Measurements from ENCODE around the gene CCNO. TPM values are rescaled to one million over a fixed set of nuclear protein-coding genes. Genes with fewer than 3 reads are reported as not detected.

CCNO gene
- total RNA-seq, 5 donors from 2014 or later (not counting 1 experiment from before 2014, with no cell fraction given) = 0.20 TPM; not detected in 4

- H3K27ac Mint-ChIP-seq = no peak overlapping the region
- peaks cover 63 to 67% of the 10 kb centered on the region in 2 donors for H3K27me3 Mint-ChIP-seq
- ATAC-seq (replicated peaks in 1 of 4) = no peak
- no peaks in the 10 kb centered on the region for H3K36me3 Mint-ChIP-seq
- H3K27me3 ChIP-seq (replicated peaks in 1 of 2; ENCODE audit: control insufficient read depth in 2 of 2, extremely low read depth in 1 of 2, insufficient read depth in 2 of 2, low read length in 1 of 2) = peaks cover 24 to 63% of the 10 kb centered on the region in 2 experiments
- no CpG with 5 or more reads among the region's 3 CpGs for WGBS (ENCODE audit: insufficient coverage)
- H3K4me1 Mint-ChIP-seq = peaks cover 28 to 34% (median 29%) of the 10 kb centered on the region in 3 donors
- no peaks in the 10 kb centered on the region for H3K9me3 ChIP-seq
- H3K9me3 Mint-ChIP-seq = no peaks in the 10 kb centered on the region
- no peaks in the 10 kb centered on the region for H3K36me3 ChIP-seq (ENCODE audit: control insufficient read depth in 2 of 2, extremely low read depth in 1 of 2, insufficient read depth in 1 of 2, low read length in 1 of 2)
- ChIA-PET CTCF (no interaction called here), POLR2A (interaction anchor here in 1 of 2 donors (0.6 kb wide), 1 partner anchor 771 kb away, joined by 4 read pairs; no protein-coding TSS in a partner anchor)
- no peak for DNase-seq
- peak overlapping the region in 1 of 3 donors; percentile 78 for H3K4me3 Mint-ChIP-seq
- H3K4me3 ChIP-seq (ENCODE audit: control insufficient read depth in 1 of 2, extremely low read depth in 1 of 2, low read length in 1 of 2) = no peak overlapping the region
- peaks cover 8 to 24% of the 10 kb centered on the region in 2 experiments for H3K4me1 ChIP-seq (ENCODE audit: control insufficient read depth in 1 of 2, extremely low read depth in 1 of 2, insufficient read depth in 2 of 2, low read length in 2 of 2)
- no peak overlapping the region for H3K27ac ChIP-seq (ENCODE audit: low read length)
These were observed 13.6 kb downstream of the CCNO start for GRCh38 chr5:55219770-55220169.

- Mint-ChIP-seq H3K4me1 (peaks cover 27 to 33% (median 27%) of the 10 kb centered on the region in 3 donors), H3K27me3 (peaks cover 55 to 59% of the 10 kb centered on the region in 2 donors), H3K9me3 (no peaks in the 10 kb centered on the region), H3K4me3 (no peak overlapping the region), H3K36me3 (no peaks in the 10 kb centered on the region), H3K27ac (no peak overlapping the region)
- Histone ChIP-seq H3K4me1 (ENCODE audit: control insufficient read depth in 1 of 2, extremely low read depth in 1 of 2, insufficient read depth in 2 of 2, low read length in 2 of 2) (peaks cover 8 to 24% of the 10 kb centered on the region in 2 experiments), H3K9me3 (no peaks in the 10 kb centered on the region), H3K27ac (ENCODE audit: low read length) (no peak overlapping the region), H3K4me3 (ENCODE audit: control insufficient read depth in 1 of 2, extremely low read depth in 1 of 2, low read length in 1 of 2) (no peak overlapping the region), H3K36me3 (ENCODE audit: control insufficient read depth in 2 of 2, extremely low read depth in 1 of 2, insufficient read depth in 1 of 2, low read length in 1 of 2) (no peaks in the 10 kb centered on the region), H3K27me3 (replicated peaks in 1 of 2; ENCODE audit: control insufficient read depth in 2 of 2, extremely low read depth in 1 of 2, insufficient read depth in 2 of 2, low read length in 1 of 2) (peaks cover 18 to 56% of the 10 kb centered on the region in 2 experiments)
- DNase-seq (no peak), ATAC-seq (replicated peaks in 1 of 4) (no peak)
- 71% methylated on average over 1 of the region's 4 CpGs for WGBS (ENCODE audit: insufficient coverage)
- ChIA-PET CTCF (interaction anchor here in 1 of 2 donors (0.6 kb wide), 1 partner anchor 22 kb away, joined by 3 read pairs; no protein-coding TSS in a partner anchor), POLR2A (no interaction called here)
These were observed 14.4 kb downstream of the CCNO start for GRCh38 chr5:55218967-55219366.

GRCh38 chr5:55211184-55211874, 22.1 kb downstream of the CCNO start:
- peaks cover 9 to 10% of the 10 kb centered on the region in 2 donors for H3K27me3 Mint-ChIP-seq
- no peaks in the 10 kb centered on the region for H3K36me3 Mint-ChIP-seq
- no CpG with 5 or more reads among the region's 2 CpGs for WGBS (ENCODE audit: insufficient coverage)
- no peaks in the 10 kb centered on the region for H3K9me3 Mint-ChIP-seq
- ATAC-seq (replicated peaks in 1 of 4) (no peak), DNase-seq (no peak)
- H3K4me3 ChIP-seq (ENCODE audit: control insufficient read depth in 1 of 2, extremely low read depth in 1 of 2, low read length in 1 of 2) = no peak overlapping the region
- H3K4me1 ChIP-seq (ENCODE audit: control insufficient read depth in 1 of 2, extremely low read depth in 1 of 2, insufficient read depth in 2 of 2, low read length in 2 of 2) = no peaks in the 10 kb centered on the region
- CTCF ChIA-PET = no interaction called here
- H3K9me3 ChIP-seq = no peaks in the 10 kb centered on the region
- H3K27me3 ChIP-seq (replicated peaks in 1 of 2; ENCODE audit: control insufficient read depth in 2 of 2, extremely low read depth in 1 of 2, insufficient read depth in 2 of 2, low read length in 1 of 2) = peaks cover 0 to 14% of the 10 kb centered on the region in 2 experiments
- no peak overlapping the region for H3K27ac ChIP-seq (ENCODE audit: low read length)
- no peaks in the 10 kb centered on the region for H3K4me1 Mint-ChIP-seq
- H3K27ac Mint-ChIP-seq = no peak overlapping the region
- POLR2A ChIA-PET = no interaction called here
- H3K36me3 ChIP-seq (ENCODE audit: control insufficient read depth in 2 of 2, extremely low read depth in 1 of 2, insufficient read depth in 1 of 2, low read length in 1 of 2) = no peaks in the 10 kb centered on the region
- H3K4me3 Mint-ChIP-seq = no peak overlapping the region

GRCh38 chr5:55205001-55205400, 28.4 kb downstream of the CCNO start:
- H3K27ac ChIP-seq (ENCODE audit: low read length) = no peak overlapping the region
- peaks cover 2 to 15% of the 10 kb centered on the region in 2 experiments for H3K27me3 ChIP-seq (replicated peaks in 1 of 2; ENCODE audit: control insufficient read depth in 2 of 2, extremely low read depth in 1 of 2, insufficient read depth in 2 of 2, low read length in 1 of 2)
- Mint-ChIP-seq H3K36me3 (no peaks in the 10 kb centered on the region), H3K9me3 (no peaks in the 10 kb centered on the region), H3K27me3 (peaks cover 27 to 33% of the 10 kb centered on the region in 2 donors), H3K4me1 (no peaks in the 10 kb centered on the region), H3K27ac (no peak overlapping the region), H3K4me3 (no peak overlapping the region)
- WGBS (ENCODE audit: insufficient coverage) = no CpG with 5 or more reads among the region's 2 CpGs
- ATAC-seq (replicated peaks in 1 of 4) = no peak
- H3K36me3 ChIP-seq (ENCODE audit: control insufficient read depth in 2 of 2, extremely low read depth in 1 of 2, insufficient read depth in 1 of 2, low read length in 1 of 2) = no peaks in the 10 kb centered on the region
- H3K9me3 ChIP-seq = no peaks in the 10 kb centered on the region
- no peak for DNase-seq
- no peaks in the 10 kb centered on the region for H3K4me1 ChIP-seq (ENCODE audit: control insufficient read depth in 1 of 2, extremely low read depth in 1 of 2, insufficient read depth in 2 of 2, low read length in 2 of 2)
- no peak overlapping the region for H3K4me3 ChIP-seq (ENCODE audit: control insufficient read depth in 1 of 2, extremely low read depth in 1 of 2, low read length in 1 of 2)
- ChIA-PET CTCF (no interaction called here), POLR2A (no interaction called here)

GRCh38 chr5:55191165-55191564, 42.2 kb downstream of the CCNO start:
- H3K36me3 Mint-ChIP-seq = no peaks in the 10 kb centered on the region
- no peaks in the 10 kb centered on the region for H3K4me1 Mint-ChIP-seq
- POLR2A ChIA-PET = interaction anchor here in 1 of 2 donors (0.6 kb wide), 1 partner anchor 10 kb away, joined by 4 read pairs; no protein-coding TSS in a partner anchor
- Histone ChIP-seq H3K27me3 (replicated peaks in 1 of 2; ENCODE audit: control insufficient read depth in 2 of 2, extremely low read depth in 1 of 2, insufficient read depth in 2 of 2, low read length in 1 of 2) (peaks cover 11 to 20% of the 10 kb centered on the region in 2 experiments), H3K36me3 (ENCODE audit: control insufficient read depth in 2 of 2, extremely low read depth in 1 of 2, insufficient read depth in 1 of 2, low read length in 1 of 2) (no peaks in the 10 kb centered on the region), H3K27ac (ENCODE audit: low read length) (no peak overlapping the region), H3K4me3 (ENCODE audit: control insufficient read depth in 1 of 2, extremely low read depth in 1 of 2, low read length in 1 of 2) (no peak overlapping the region), H3K4me1 (ENCODE audit: control insufficient read depth in 1 of 2, extremely low read depth in 1 of 2, insufficient read depth in 2 of 2, low read length in 2 of 2) (no peaks in the 10 kb centered on the region), H3K9me3 (no peaks in the 10 kb centered on the region)
- no peak overlapping the region for H3K4me3 Mint-ChIP-seq
- no peak overlapping the region for H3K27ac Mint-ChIP-seq
- no CpG with 5 or more reads among the region's 2 CpGs for WGBS (ENCODE audit: insufficient coverage)
- CTCF ChIA-PET = interaction anchor here in 1 of 2 donors (0.6 kb wide), 1 partner anchor 754 kb away, joined by 3 read pairs; no protein-coding TSS in a partner anchor
- peaks cover 45 to 65% of the 10 kb centered on the region in 2 donors for H3K27me3 Mint-ChIP-seq
- no peak for DNase-seq
- no peaks in the 10 kb centered on the region for H3K9me3 Mint-ChIP-seq
- ATAC-seq (replicated peaks in 1 of 4) = no peak

GRCh38 chr5:55188656-55189540, 44.5 kb downstream of the CCNO start:
- no peaks in the 10 kb centered on the region for H3K4me1 Mint-ChIP-seq
- POLR2A ChIA-PET = interaction anchor here in 1 of 2 donors (0.6 to 0.9 kb wide), 2 partner anchors 13 to 19 kb away, joined by 3 read pairs; no protein-coding TSS in a partner anchor
- DNase-seq = no peak
- no peaks in the 10 kb centered on the region for H3K36me3 Mint-ChIP-seq
- H3K4me3 ChIP-seq (ENCODE audit: control insufficient read depth in 1 of 2, extremely low read depth in 1 of 2, low read length in 1 of 2) = no peak overlapping the region
- H3K27me3 Mint-ChIP-seq = peaks cover 52 to 65% of the 10 kb centered on the region in 2 donors
- 70% methylated on average over 2 of the region's 6 CpGs for WGBS (ENCODE audit: insufficient coverage)
- peaks cover 17 to 21% of the 10 kb centered on the region in 2 experiments for H3K27me3 ChIP-seq (replicated peaks in 1 of 2; ENCODE audit: control insufficient read depth in 2 of 2, extremely low read depth in 1 of 2, insufficient read depth in 2 of 2, low read length in 1 of 2)
- no peaks in the 10 kb centered on the region for H3K36me3 ChIP-seq (ENCODE audit: control insufficient read depth in 2 of 2, extremely low read depth in 1 of 2, insufficient read depth in 1 of 2, low read length in 1 of 2)
- ATAC-seq (replicated peaks in 1 of 4) = no peak
- CTCF ChIA-PET = interaction anchor here in 1 of 2 donors (1.5 kb wide), 2 partner anchors 29 to 244 kb away, joined by 3 to 6 read pairs; partner anchors contain the start of gene GPX8
- H3K27ac Mint-ChIP-seq = no peak overlapping the region
- H3K9me3 ChIP-seq = no peaks in the 10 kb centered on the region
- H3K4me1 ChIP-seq (ENCODE audit: control insufficient read depth in 1 of 2, extremely low read depth in 1 of 2, insufficient read depth in 2 of 2, low read length in 2 of 2) = no peaks in the 10 kb centered on the region
- no peak overlapping the region for H3K27ac ChIP-seq (ENCODE audit: low read length)
- H3K4me3 Mint-ChIP-seq = no peak overlapping the region
- H3K9me3 Mint-ChIP-seq = no peaks in the 10 kb centered on the region

Measured in T-cell (primary cell).